Upper lobe of right lung (tissue), 1 donor: ENCODE results near the gene PTPRS. TPM values are rescaled to one million over a fixed set of nuclear protein-coding genes. Genes with fewer than 3 reads are reported as not detected.

ENCODE experiments used
- ATAC-seq: fragments of 200-7000 bp; cut with Tn5 transposase; one replicate; pipeline ENCODE4 v1.9.1; 2020; ENCODE audit warnings: mild to moderate bottlenecking, moderate library complexity
- DNase-seq: peaks from one replicate; pipeline ENCODE4 v3.0.0-alpha.2; 2020
- H3K27ac ChIP-seq: fragments of 200-600 bp; one replicate; pipeline ENCODE4 v1.8.0; 2022
- H3K27me3 ChIP-seq: fragments of 200-600 bp; one replicate; pipeline ENCODE4 v1.8.0; 2022; ENCODE audit warnings: mild to moderate bottlenecking
- H3K36me3 ChIP-seq: fragments of 200-600 bp; one replicate; pipeline ENCODE4 v1.8.0; 2022
- H3K4me1 ChIP-seq: fragments of 200-600 bp; one replicate; pipeline ENCODE4 v1.8.0; 2022
- H3K4me3 ChIP-seq: fragments of 200-600 bp; one replicate; pipeline ENCODE4 v1.8.0; 2022; ENCODE audit warnings: mild to moderate bottlenecking
- H3K9me3 ChIP-seq: fragments of 200-600 bp; one replicate; pipeline ENCODE4 v1.8.0; 2022
- CTCF ChIP-seq: fragments of 200-600 bp; IDR thresholded peaks from one replicate; pipeline ENCODE4 v1.8.0; 2022; ENCODE audit warnings: antibody characterized with exemption
- intact Hi-C: fragments of 100-400 bp; cut with DNase I; formaldehyde crosslinking; loops from one replicate; pipeline ENCODE4 v1.11.0; 2022
- total RNA-seq: library from RNA; stranded (reverse); fragmentation: NEBNext Ultra II Directional; extraction: Animal tissue kit (Norgen Biotek cat#: 25700); gene quantifications from one replicate; pipeline ENCODE4 v1.2.1, GENCODE V29; 2021
- donor health status: DM: no; HTN: yes; CAD: no; lungs with severe emphysema.

PTPRS gene
- total RNA-seq, 1 donor from 2014 or later = 131 TPM

GRCh38 chr19:5296457-5297271 is 43.9 kb downstream of the PTPRS start:
- DNase-seq (no peak), ATAC-seq (no peak)
- no peak overlapping the region for H3K27ac ChIP-seq
- intact Hi-C loops = no loop called here
- H3K27me3 ChIP-seq = peaks cover 5% of the 10 kb centered on the region
- no peaks in the 10 kb centered on the region for H3K9me3 ChIP-seq
- peaks cover 8% of the 10 kb centered on the region for H3K4me1 ChIP-seq
- no peak for TF ChIP-seq CTCF
- H3K36me3 ChIP-seq = no peaks in the 10 kb centered on the region
- H3K4me3 ChIP-seq = no peak overlapping the region

- no peak for ATAC-seq
These were observed 44.6 kb downstream of the PTPRS start for GRCh38 chr19:5296021-5296420.

GRCh38 chr19:5294403-5295160 is 46.0 kb downstream of the PTPRS start:
- Histone ChIP-seq H3K36me3 (no peaks in the 10 kb centered on the region), H3K4me3 (no peak overlapping the region), H3K9me3 (no peaks in the 10 kb centered on the region), H3K4me1 (peaks cover 8% of the 10 kb centered on the region), H3K27me3 (peaks cover 5% of the 10 kb centered on the region), H3K27ac (no peak overlapping the region)
- intact Hi-C loops = no loop called here
- DNase-seq (no peak), ATAC-seq (no peak)
- no peak for TF ChIP-seq CTCF

More at GRCh38 chr19:5296021-5296420, 44.6 kb downstream of the PTPRS start:
- H3K4me3 ChIP-seq = no peak overlapping the region
- no peaks in the 10 kb centered on the region for H3K36me3 ChIP-seq
- H3K9me3 ChIP-seq = no peaks in the 10 kb centered on the region
- peaks cover 5% of the 10 kb centered on the region for H3K27me3 ChIP-seq
- H3K27ac ChIP-seq = no peak overlapping the region
- intact Hi-C loops = no loop called here
- no peak for DNase-seq
- H3K4me1 ChIP-seq = peaks cover 8% of the 10 kb centered on the region
- TF ChIP-seq CTCF = no peak

- DNase-seq = peak; percentile 73
- no peak overlapping the region for H3K27ac ChIP-seq
- H3K4me1 ChIP-seq = peaks cover 8% of the 10 kb centered on the region
- intact Hi-C loops = no loop called here
- H3K4me3 ChIP-seq = peak overlapping the region; percentile 63
- H3K36me3 ChIP-seq = no peaks in the 10 kb centered on the region
- no peak for TF ChIP-seq CTCF
- H3K9me3 ChIP-seq = no peaks in the 10 kb centered on the region
- peak; percentile 42 for ATAC-seq
- H3K27me3 ChIP-seq = peaks cover 5% of the 10 kb centered on the region
These were observed 46.8 kb downstream of the PTPRS start for GRCh38 chr19:5293612-5294378.

GRCh38 chr19:5292822-5293611 is 47.6 kb downstream of the PTPRS start:
- intact Hi-C loops = no loop called here
- Histone ChIP-seq H3K36me3 (no peaks in the 10 kb centered on the region), H3K4me1 (peaks cover 8% of the 10 kb centered on the region), H3K4me3 (peak overlapping the region; percentile 63), H3K27me3 (peaks cover 5% of the 10 kb centered on the region), H3K9me3 (no peaks in the 10 kb centered on the region), H3K27ac (peak overlapping the region; percentile 77)
- ATAC-seq = peak; percentile 91
- peak; percentile 81 for DNase-seq
- no peak for TF ChIP-seq CTCF
